Choroid plexus epithelial cell (primary cell): Measurements from ENCODE around the gene PRKAG1.

Experiments used
- DNase-seq: peaks from one replicate; pipeline ENCODE4 v3.0.0-alpha.2; 2010; ENCODE audit warnings: low read depth
- H3K4me3 ChIP-seq: 2 replicates; pipeline ENCODE4 v1.5.1; 2011; ENCODE audit warnings: low read depth, mild to moderate bottlenecking, control low read depth, low read length, moderate library complexity
- CTCF ChIP-seq: conservative IDR thresholded peaks from 2 replicates; pipeline ENCODE4 v1.5.1; 2011; ENCODE audit warnings: low read depth, mild to moderate bottlenecking, control low read depth, inconsistent platforms, low read length, moderate library complexity

PRKAG1 gene

GRCh38 chr12:48961801-48962200, 56.8 kb downstream of the PRKAG1 start:
- no peak for TF ChIP-seq CTCF
- no peak for DNase-seq
- no peak overlapping the region for H3K4me3 ChIP-seq

- H3K4me3 ChIP-seq, result no peak overlapping the region
- TF ChIP-seq CTCF, result no peak
- DNase-seq, result no peak
Observed at GRCh38 chr12:48961331-48961730, 57.2 kb downstream of the PRKAG1 start.

- no peak overlapping the region for H3K4me3 ChIP-seq
- TF ChIP-seq CTCF, result no peak
- no peak for DNase-seq
Observed at GRCh38 chr12:48960834-48961233, 57.7 kb downstream of the PRKAG1 start.

GRCh38 chr12:48958049-48958388, 60.6 kb downstream of the PRKAG1 start:
- no peak for DNase-seq
- no peak for TF ChIP-seq CTCF
- no peak overlapping the region for H3K4me3 ChIP-seq

GRCh38 chr12:48957141-48958048, 61.2 kb downstream of the PRKAG1 start, which contains the start of gene ARF3:
TSS of gene ARF3 (minus strand) at chr12:48957487. CDS start at chr12:48941095, 16,392 bp downstream.
- peak; percentile 93 for DNase-seq
- TF ChIP-seq CTCF, result no peak
- H3K4me3 ChIP-seq, result peak within 1 kb of the TSS; percentile 99

- peak; percentile 26 for TF ChIP-seq CTCF
- peak; percentile 98 for DNase-seq
- H3K4me3 ChIP-seq, result peak overlapping the region; percentile 99
Observed at GRCh38 chr12:48956279-48957140, 62.1 kb downstream of the PRKAG1 start.
